ENCODE results near the gene GNB1L. TPM values are rescaled to one million over a fixed set of nuclear protein-coding genes. Genes with fewer than 3 reads are reported as not detected.

The GNB1L gene
- polyA plus RNA-seq, 1 donor from 2014 or later = 16.5 TPM

- Histone ChIP-seq H4K20me1 (ENCODE audit: insufficient read depth) (no peaks in the 10 kb centered on the region), H3K36me3 (ENCODE audit: insufficient read depth, low read length) (no peaks in the 10 kb centered on the region), H2AFZ (ENCODE audit: low read depth, low read length) (no peak overlapping the region), H3K9me2 (ENCODE audit: insufficient read depth, low read length) (no peaks in the 10 kb centered on the region), H3K9ac (ENCODE audit: low read length) (no peak overlapping the region), H3K4me2 (ENCODE audit: low read length) (no peak overlapping the region), H3F3A (ENCODE audit: insufficient read depth, low read length, poor library complexity, severe bottlenecking) (no peaks in the 10 kb centered on the region), H3K9me3 (ENCODE audit: low read length) (no peaks in the 10 kb centered on the region), H3K27me3 (ENCODE audit: insufficient read depth, low read depth, low read length) (no peaks in the 10 kb centered on the region), H3K4me3 (ENCODE audit: low read length) (no peak overlapping the region), H3K79me2 (replicated peaks; ENCODE audit: insufficient read depth, low read length) (no peaks in the 10 kb centered on the region), H3K27ac (ENCODE audit: low read length) (no peak overlapping the region)
- TF ChIP-seq EP300 (conservative IDR thresholded peaks at IDR 0.05; ENCODE audit: poor library complexity, severe bottlenecking) (no peak), RAD21 (conservative IDR thresholded peaks at IDR 0.05) (no peak), CTCF (IDR thresholded peaks at IDR 0.05; ENCODE audit: poor library complexity, severe bottlenecking) (no peak)
Observed at GRCh38 chr22:19821523-19822300, 33.0 kb downstream of the GNB1L start.

GRCh38 chr22:19820880-19821522 lies 33.7 kb downstream of the GNB1L start:
- Histone ChIP-seq H3K9me2 (ENCODE audit: insufficient read depth, low read length) (no peaks in the 10 kb centered on the region), H3K79me2 (replicated peaks; ENCODE audit: insufficient read depth, low read length) (no peaks in the 10 kb centered on the region), H3F3A (ENCODE audit: insufficient read depth, low read length, poor library complexity, severe bottlenecking) (no peaks in the 10 kb centered on the region), H2AFZ (ENCODE audit: low read depth, low read length) (no peak overlapping the region), H3K4me2 (ENCODE audit: low read length) (no peak overlapping the region), H3K27ac (ENCODE audit: low read length) (no peak overlapping the region), H3K4me3 (ENCODE audit: low read length) (no peak overlapping the region), H3K27me3 (ENCODE audit: insufficient read depth, low read depth, low read length) (no peaks in the 10 kb centered on the region), H3K36me3 (ENCODE audit: insufficient read depth, low read length) (no peaks in the 10 kb centered on the region), H4K20me1 (ENCODE audit: insufficient read depth) (no peaks in the 10 kb centered on the region), H3K9ac (ENCODE audit: low read length) (no peak overlapping the region), H3K9me3 (ENCODE audit: low read length) (no peaks in the 10 kb centered on the region)
- no peak for TF ChIP-seq EP300 (conservative IDR thresholded peaks at IDR 0.05; ENCODE audit: poor library complexity, severe bottlenecking)
- no peak for TF ChIP-seq CTCF (IDR thresholded peaks at IDR 0.05; ENCODE audit: poor library complexity, severe bottlenecking)
- TF ChIP-seq EZH2 (IDR thresholded peaks at IDR 0.05; ENCODE audit: borderline replicate concordance, insufficient read depth, low read length, poor library complexity, severe bottlenecking) = no peak
- no peak for TF ChIP-seq RAD21 (conservative IDR thresholded peaks at IDR 0.05)
- TF ChIP-seq SMC3 (conservative IDR thresholded peaks at IDR 0.05; ENCODE audit: poor library complexity) = no peak
- TF ChIP-seq TAF1 (IDR thresholded peaks at IDR 0.05; ENCODE audit: low read depth) = no peak
- no peak for TF ChIP-seq POLR2AphosphoS5 (IDR thresholded peaks at IDR 0.05)
- TF ChIP-seq MXI1 (conservative IDR thresholded peaks at IDR 0.05; ENCODE audit: poor library complexity, severe bottlenecking) = no peak
- TF ChIP-seq REST (IDR thresholded peaks at IDR 0.05; ENCODE audit: borderline replicate concordance) = no peak
